Stomach smooth muscle (tissue), 2 donors: ENCODE data around the gene CRIP3.

Source experiments
- H3K27ac ChIP-seq: one replicate; pipeline ENCODE4 v1.7.0; 2013; ENCODE audit warnings: mild to moderate bottlenecking, low read length, inconsistent platforms
- H3K27me3 ChIP-seq, 2 donors: one replicate each; pipeline ENCODE4 v1.7.0; 2013; ENCODE audit warnings: low read length in 2 of 2; ENCODE audit not compliant: insufficient read depth in 2 of 2, control insufficient read depth in 1 of 2
- H3K36me3 ChIP-seq, 2 donors: one replicate each; pipeline ENCODE4 v1.7.0; 2013; ENCODE audit warnings: low read length in 2 of 2; ENCODE audit not compliant: control insufficient read depth in 2 of 2, insufficient read depth in 2 of 2
- H3K4me1 ChIP-seq: one replicate; pipeline ENCODE4 v1.7.0; 2013; ENCODE audit warnings: low read length; ENCODE audit not compliant: control insufficient read depth, insufficient read depth
- H3K4me3 ChIP-seq, 2 donors: one replicate each; pipeline ENCODE4 v1.7.0; 2013; ENCODE audit warnings: low read length in 2 of 2
- H3K9ac ChIP-seq, 2 donors: one replicate each; pipeline ENCODE4 v1.7.0; 2013; ENCODE audit warnings: low read length in 2 of 2, mild to moderate bottlenecking in 1 of 2
- H3K9me3 ChIP-seq, 2 donors: one replicate each; pipeline ENCODE4 v1.7.0; 2013; ENCODE audit warnings: low read length in 2 of 2; ENCODE audit not compliant: control insufficient read depth in 2 of 2
- donor health status: healthy.
- donor health status: Pancreatic carcinoma.

CRIP3 gene

GRCh38 chr6:43298565-43299337 is 9.9 kb downstream of the CRIP3 start:
- Histone ChIP-seq H3K9ac (no peak overlapping the region), H3K4me1 (no peaks in the 10 kb centered on the region), H3K27ac (no peak overlapping the region), H3K36me3 (no peaks in the 10 kb centered on the region), H3K27me3 (peaks cover 23 to 24% of the 10 kb centered on the region in 2 donors), H3K4me3 (no peak overlapping the region), H3K9me3 (no peaks in the 10 kb centered on the region)

GRCh38 chr6:43297644-43298564 is 10.7 kb downstream of the CRIP3 start, which contains the start of gene SLC22A7:
Gene SLC22A7, plus strand, starts transcription at chr6:43298260. Its CDS starts 99 bp downstream, at chr6:43298359.
- H3K9me3 ChIP-seq, result no peaks in the 10 kb centered on the region
- H3K9ac ChIP-seq, result no peak within 1 kb of the TSS
- H3K4me1 ChIP-seq, result no peaks in the 10 kb centered on the region
- H3K36me3 ChIP-seq, result no peaks in the 10 kb centered on the region
- no peak within 1 kb of the TSS for H3K4me3 ChIP-seq
- H3K27ac ChIP-seq, result no peak within 1 kb of the TSS
- H3K27me3 ChIP-seq, result peaks cover 22 to 23% of the 10 kb centered on the region in 2 donors

- Histone ChIP-seq H3K27me3 (peaks cover 20 to 23% of the 10 kb centered on the region in 2 donors), H3K4me1 (no peaks in the 10 kb centered on the region), H3K4me3 (no peak overlapping the region), H3K9ac (no peak overlapping the region), H3K9me3 (no peaks in the 10 kb centered on the region), H3K36me3 (no peaks in the 10 kb centered on the region), H3K27ac (no peak overlapping the region)
Observed at GRCh38 chr6:43296780-43297497, 11.7 kb downstream of the CRIP3 start.

- peaks cover 16 to 23% of the 10 kb centered on the region in 2 donors for H3K27me3 ChIP-seq
- H3K36me3 ChIP-seq, result no peaks in the 10 kb centered on the region
- no peaks in the 10 kb centered on the region for H3K4me1 ChIP-seq
- H3K9ac ChIP-seq, result no peak overlapping the region
- H3K9me3 ChIP-seq, result no peaks in the 10 kb centered on the region
- H3K4me3 ChIP-seq, result no peak overlapping the region
- H3K27ac ChIP-seq, result no peak overlapping the region
Observed at GRCh38 chr6:43295456-43295855, 13.2 kb downstream of the CRIP3 start.

DNA sequence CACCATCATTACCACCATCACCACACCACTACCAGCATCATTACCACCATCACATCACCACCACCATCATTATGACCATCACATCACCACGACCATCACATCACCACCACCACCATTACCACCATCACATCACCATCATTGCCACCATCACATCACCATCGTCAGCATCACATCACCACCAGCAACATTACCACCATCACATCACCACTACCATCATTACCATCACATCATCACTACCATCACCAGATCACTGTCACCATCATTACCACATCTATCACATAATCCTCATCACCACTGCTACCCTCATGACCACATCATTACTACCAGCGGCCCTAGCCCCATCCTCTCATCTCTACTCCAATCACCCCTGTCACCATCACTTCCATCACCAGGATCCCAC is 14.1 kb downstream of the CRIP3 start:
- no peaks in the 10 kb centered on the region for H3K4me1 ChIP-seq
- peaks cover 13 to 17% of the 10 kb centered on the region in 2 donors for H3K27me3 ChIP-seq
- no peaks in the 10 kb centered on the region for H3K36me3 ChIP-seq
- H3K9me3 ChIP-seq, result no peaks in the 10 kb centered on the region
- no peak overlapping the region for H3K9ac ChIP-seq
- no peak overlapping the region for H3K4me3 ChIP-seq
- no peak overlapping the region for H3K27ac ChIP-seq

DNA sequence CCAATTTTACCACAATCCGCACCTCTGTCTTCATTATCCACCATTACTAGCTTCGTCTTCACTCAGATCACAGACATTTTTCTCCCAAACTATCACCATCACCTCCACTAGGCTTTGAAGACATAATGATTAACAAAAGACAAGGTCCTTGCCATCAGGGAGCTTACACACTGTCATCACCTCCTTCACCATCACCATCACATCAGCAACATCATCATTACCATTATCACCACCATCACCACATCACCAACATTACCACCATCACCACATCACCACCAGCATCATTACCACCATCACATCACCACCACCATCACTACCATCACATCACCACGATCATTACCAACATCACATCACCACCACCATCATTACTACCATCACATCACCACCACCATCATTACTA is 14.9 kb downstream of the CRIP3 start:
- Histone ChIP-seq H3K36me3 (no peaks in the 10 kb centered on the region), H3K4me1 (no peaks in the 10 kb centered on the region), H3K9ac (no peak overlapping the region), H3K9me3 (no peaks in the 10 kb centered on the region), H3K4me3 (no peak overlapping the region), H3K27ac (no peak overlapping the region), H3K27me3 (peaks cover 9 to 12% of the 10 kb centered on the region in 2 donors)

GRCh38 chr6:43292763-43293318 is 15.8 kb downstream of the CRIP3 start:
- Histone ChIP-seq H3K9me3 (no peaks in the 10 kb centered on the region), H3K4me3 (no peak overlapping the region), H3K27ac (no peak overlapping the region), H3K36me3 (no peaks in the 10 kb centered on the region), H3K27me3 (peaks cover 2 to 4% of the 10 kb centered on the region in 2 donors), H3K9ac (no peak overlapping the region), H3K4me1 (no peaks in the 10 kb centered on the region)

DNA sequence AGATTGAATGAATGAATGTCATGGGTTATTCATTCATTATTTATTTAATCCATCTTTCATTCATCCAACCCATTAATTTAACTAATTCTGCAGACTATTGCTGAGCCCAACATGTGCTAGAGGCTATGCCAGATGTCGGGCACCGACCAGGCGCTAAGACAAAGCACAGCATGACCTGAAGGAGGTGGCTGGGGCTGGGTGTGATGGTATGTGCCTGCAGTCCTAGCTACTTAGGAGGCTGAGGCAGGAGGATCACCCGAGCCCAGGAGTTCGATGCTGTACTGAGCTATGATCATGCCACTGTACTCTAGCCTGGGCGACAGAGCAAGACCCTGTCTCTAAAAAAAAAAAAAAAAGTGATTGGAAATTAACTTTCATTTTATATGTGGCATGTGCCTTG is 16.3 kb downstream of the CRIP3 start:
- peaks cover 0 to 2% of the 10 kb centered on the region in 2 donors for H3K27me3 ChIP-seq
- H3K4me3 ChIP-seq, result no peak overlapping the region
- H3K27ac ChIP-seq, result no peak overlapping the region
- H3K9ac ChIP-seq, result no peak overlapping the region
- no peaks in the 10 kb centered on the region for H3K9me3 ChIP-seq
- no peaks in the 10 kb centered on the region for H3K36me3 ChIP-seq
- no peaks in the 10 kb centered on the region for H3K4me1 ChIP-seq

- no peak overlapping the region for H3K9ac ChIP-seq
- no peaks in the 10 kb centered on the region for H3K9me3 ChIP-seq
- no peak overlapping the region for H3K4me3 ChIP-seq
- no peaks in the 10 kb centered on the region for H3K4me1 ChIP-seq
- H3K27me3 ChIP-seq, result peaks cover 0 to under 1% of the 10 kb centered on the region in 2 donors
- no peak overlapping the region for H3K27ac ChIP-seq
- H3K36me3 ChIP-seq, result no peaks in the 10 kb centered on the region
Observed at GRCh38 chr6:43291708-43292107, 16.9 kb downstream of the CRIP3 start.

- Histone ChIP-seq H3K27ac (no peak overlapping the region), H3K4me3 (no peak overlapping the region), H3K27me3 (peaks cover 0 to 3% of the 10 kb centered on the region in 2 donors), H3K9me3 (no peaks in the 10 kb centered on the region), H3K9ac (no peak overlapping the region), H3K4me1 (no peaks in the 10 kb centered on the region), H3K36me3 (no peaks in the 10 kb centered on the region)
Observed at GRCh38 chr6:43290905-43291355, 17.7 kb downstream of the CRIP3 start.
